Mononuclear cell (primary cell): Measurements from ENCODE around the gene STXBP3. TPM values are rescaled to one million over a fixed set of nuclear protein-coding genes. Genes with fewer than 3 reads are reported as not detected.

ENCODE experiments used
- H3K27me3 ChIP-seq: 2 replicates; pipeline ENCODE4 v1.6.0; 2011; ENCODE audit warnings: low read length, control low read depth; ENCODE audit not compliant: insufficient read depth
- H3K4me1 ChIP-seq: 2 replicates; pipeline ENCODE4 v1.5.1; 2011; ENCODE audit warnings: mild to moderate bottlenecking, low read length, control low read depth; ENCODE audit not compliant: insufficient read depth
- H3K4me3 ChIP-seq: 2 replicates; pipeline ENCODE4 v1.5.1; 2011; ENCODE audit warnings: mild to moderate bottlenecking, low read length, moderate library complexity
- H3K9me3 ChIP-seq: 2 replicates; pipeline ENCODE4 v1.5.1; 2011; ENCODE audit warnings: low read depth, mild to moderate bottlenecking, control low read depth, low read length
- total RNA-seq: library from RNA; depleted of rRNA; stranded (reverse); fragments of >200 nt; gene quantifications from one replicate; pipeline ENCODE4 v1.2.3, GENCODE V29; 2012

Gene STXBP3
- total RNA-seq, 1 donor = 98.9 TPM

DNA sequence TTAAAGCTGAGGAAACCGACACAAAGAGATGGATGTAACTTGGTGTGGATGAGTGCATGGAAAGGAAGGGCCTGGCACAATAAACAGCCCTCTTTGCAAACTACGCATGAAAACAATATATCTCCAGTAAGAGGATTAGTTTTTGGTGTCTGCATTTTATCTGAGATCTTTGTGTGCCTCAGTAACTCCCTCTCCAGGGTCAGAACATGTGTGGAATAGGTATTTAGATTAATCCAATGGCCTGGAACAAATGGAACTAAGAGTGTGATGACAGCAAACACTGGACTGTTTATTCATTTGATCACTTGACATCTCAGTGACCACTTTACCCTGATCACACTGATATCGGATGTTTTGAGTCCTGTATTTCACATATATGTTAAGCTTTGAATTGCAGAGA, 65.1 kb downstream of the STXBP3 start:
- H3K4me1 ChIP-seq = no peaks in the 10 kb centered on the region
- no peak overlapping the region for H3K4me3 ChIP-seq
- no peaks in the 10 kb centered on the region for H3K9me3 ChIP-seq
- no peaks in the 10 kb centered on the region for H3K27me3 ChIP-seq

DNA sequence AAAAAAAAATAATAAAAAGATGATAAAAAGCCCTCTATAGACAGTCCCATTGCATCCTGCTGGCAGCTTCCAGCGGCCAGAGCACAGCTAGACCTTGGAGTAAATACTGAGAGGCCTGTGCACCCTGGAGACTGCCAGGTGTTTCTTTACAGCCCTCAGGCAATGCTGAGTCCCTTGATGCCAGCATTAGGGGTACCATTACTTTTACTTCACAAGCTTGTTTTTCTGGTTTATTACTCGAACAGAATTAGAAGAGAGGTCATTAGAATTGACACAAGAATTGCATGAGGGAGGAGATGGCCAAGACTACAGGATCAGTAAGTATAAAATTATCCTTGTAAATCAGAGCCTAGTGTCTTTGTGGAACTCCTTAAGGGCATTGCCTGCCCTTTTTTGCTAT, 66.9 kb downstream of the STXBP3 start:
- H3K9me3 ChIP-seq = no peaks in the 10 kb centered on the region
- H3K4me1 ChIP-seq = no peaks in the 10 kb centered on the region
- no peak overlapping the region for H3K4me3 ChIP-seq
- H3K27me3 ChIP-seq = no peaks in the 10 kb centered on the region

DNA sequence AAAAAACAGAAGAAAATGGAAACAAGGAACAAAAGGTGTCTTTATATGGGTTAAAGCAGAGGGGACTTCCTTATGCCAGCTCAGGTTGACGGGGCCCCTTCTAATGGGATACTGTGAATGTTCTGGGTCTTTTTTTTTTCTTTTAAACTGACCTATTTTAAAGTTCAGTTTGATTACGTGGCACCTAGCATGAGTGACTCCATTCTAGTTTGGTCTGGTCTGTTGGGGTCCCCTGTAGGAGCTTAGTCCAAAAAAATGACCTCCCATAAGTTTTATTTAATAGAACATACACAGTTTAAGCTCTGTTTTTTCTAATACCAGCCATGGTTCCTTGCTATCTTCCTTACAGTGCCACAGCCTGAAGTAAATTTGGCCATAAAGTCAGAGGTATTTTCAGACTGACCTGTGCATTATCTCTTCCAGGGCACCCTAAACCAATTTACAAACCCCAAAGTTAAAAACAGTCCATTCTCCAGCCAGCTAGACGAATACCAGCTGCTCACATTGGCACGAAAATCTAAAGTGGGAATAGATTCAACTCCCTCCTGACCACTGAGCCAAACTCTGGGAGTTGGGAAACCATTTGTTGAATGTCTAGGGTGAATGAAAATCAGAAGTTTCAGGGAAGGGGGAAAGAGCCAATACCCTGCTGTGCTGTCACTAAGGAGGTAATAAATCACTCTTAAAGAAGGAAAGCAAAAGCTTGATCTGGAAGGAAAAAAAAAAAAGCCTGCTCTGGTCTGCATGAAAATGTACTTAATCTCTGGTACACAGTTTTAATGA, 68.1 kb downstream of the STXBP3 start:
- Histone ChIP-seq H3K27me3 (no peaks in the 10 kb centered on the region), H3K4me1 (no peaks in the 10 kb centered on the region), H3K9me3 (no peaks in the 10 kb centered on the region), H3K4me3 (no peak overlapping the region)

DNA sequence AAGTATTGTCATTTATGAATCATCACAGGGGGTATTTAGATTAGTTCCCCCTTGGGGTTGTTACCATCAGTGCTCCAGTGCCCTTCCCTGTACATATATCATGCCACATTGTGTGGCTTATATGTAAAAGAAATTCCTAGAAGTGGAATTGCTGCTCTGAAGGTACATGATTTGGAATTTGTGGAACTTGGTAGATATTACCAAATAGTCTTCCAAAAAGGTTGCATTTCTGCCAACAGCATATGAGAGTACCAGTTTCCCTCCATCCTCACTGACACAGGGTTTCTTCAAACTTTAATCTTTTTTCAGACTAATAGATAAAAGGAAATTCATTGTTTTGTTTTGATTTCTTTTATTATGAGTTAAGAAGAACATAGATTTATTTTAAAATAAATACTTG, 69.1 kb downstream of the STXBP3 start:
- no peaks in the 10 kb centered on the region for H3K9me3 ChIP-seq
- no peaks in the 10 kb centered on the region for H3K27me3 ChIP-seq
- H3K4me1 ChIP-seq = no peaks in the 10 kb centered on the region
- no peak overlapping the region for H3K4me3 ChIP-seq

DNA sequence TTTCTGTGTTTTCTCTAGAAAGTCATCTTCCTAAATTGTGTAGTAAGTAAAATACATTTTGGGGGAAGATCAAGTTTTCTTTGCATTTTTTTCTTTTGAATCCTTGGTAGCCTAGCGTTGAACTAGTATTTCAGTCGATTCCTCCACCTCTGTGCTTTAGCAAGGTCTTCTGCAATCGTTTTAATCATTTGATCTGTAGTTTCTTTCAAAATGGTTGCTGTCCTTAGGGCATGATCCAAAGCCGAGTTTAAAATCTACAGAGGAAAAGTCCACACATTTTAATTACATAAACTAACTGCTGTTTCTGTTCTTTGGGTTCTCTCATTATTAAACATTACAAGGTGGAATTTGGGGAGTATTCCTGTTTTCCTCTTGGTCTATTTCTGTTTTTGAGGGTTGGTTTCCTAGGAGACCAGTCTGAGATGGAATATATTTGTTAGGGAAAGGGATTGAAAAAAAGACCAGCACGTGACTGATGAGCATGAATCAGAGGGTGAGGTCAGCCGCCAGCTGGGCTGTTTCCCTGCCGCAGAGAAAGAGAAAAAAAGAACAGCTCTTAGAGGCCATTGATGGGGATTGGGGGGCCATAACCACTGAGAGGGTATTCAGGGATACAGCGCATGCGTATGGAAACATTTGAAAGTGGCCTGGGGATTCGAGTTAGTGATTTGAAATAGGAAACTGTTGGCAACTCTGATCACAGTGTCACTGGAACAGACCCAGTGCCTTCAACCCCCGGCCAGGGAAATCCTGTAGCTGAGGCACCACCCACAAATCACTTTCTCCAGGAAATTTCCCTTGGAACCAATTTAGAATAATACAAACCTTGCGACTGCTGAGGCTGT, 69.8 kb downstream of the STXBP3 start:
- Histone ChIP-seq H3K27me3 (no peaks in the 10 kb centered on the region), H3K4me3 (no peak overlapping the region), H3K9me3 (no peaks in the 10 kb centered on the region), H3K4me1 (no peaks in the 10 kb centered on the region)

- no peak overlapping the region for H3K4me3 ChIP-seq
- H3K27me3 ChIP-seq = no peaks in the 10 kb centered on the region
- H3K4me1 ChIP-seq = no peaks in the 10 kb centered on the region
- no peaks in the 10 kb centered on the region for H3K9me3 ChIP-seq
Observed at GRCh38 chr1:108817016-108817415, 70.5 kb downstream of the STXBP3 start.

GRCh38 chr1:108817811-108818210, 71.3 kb downstream of the STXBP3 start:
- no peak overlapping the region for H3K4me3 ChIP-seq
- no peaks in the 10 kb centered on the region for H3K9me3 ChIP-seq
- no peaks in the 10 kb centered on the region for H3K27me3 ChIP-seq
- H3K4me1 ChIP-seq = no peaks in the 10 kb centered on the region

- Histone ChIP-seq H3K27me3 (no peaks in the 10 kb centered on the region), H3K9me3 (no peaks in the 10 kb centered on the region), H3K4me3 (no peak overlapping the region), H3K4me1 (no peaks in the 10 kb centered on the region)
Observed at GRCh38 chr1:108819878-108820277, 73.4 kb downstream of the STXBP3 start.

DNA sequence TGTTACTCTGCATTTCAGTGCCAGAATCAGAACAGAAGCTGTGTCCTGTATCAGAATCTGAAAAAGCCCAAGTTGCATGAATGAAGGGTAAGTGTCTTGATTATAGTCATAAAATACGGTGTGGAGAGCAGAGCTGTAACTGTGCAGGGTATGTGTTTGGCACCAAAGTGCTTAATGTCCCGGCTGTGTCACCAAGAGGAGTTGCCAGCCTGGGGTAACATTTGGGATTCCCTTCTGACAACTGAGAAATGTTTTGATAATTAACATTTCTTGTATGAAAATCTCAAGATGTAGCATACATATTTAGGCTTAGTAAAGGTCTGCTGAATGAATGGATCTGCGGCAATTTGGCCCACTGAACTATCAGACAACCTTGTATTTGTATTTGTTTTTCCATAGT, 77.2 kb downstream of the STXBP3 start:
- H3K9me3 ChIP-seq = no peaks in the 10 kb centered on the region
- H3K4me1 ChIP-seq = no peaks in the 10 kb centered on the region
- no peaks in the 10 kb centered on the region for H3K27me3 ChIP-seq
- no peak overlapping the region for H3K4me3 ChIP-seq

- no peaks in the 10 kb centered on the region for H3K9me3 ChIP-seq
- no peak overlapping the region for H3K4me3 ChIP-seq
- H3K4me1 ChIP-seq = no peaks in the 10 kb centered on the region
- H3K27me3 ChIP-seq = no peaks in the 10 kb centered on the region
Observed at GRCh38 chr1:108824051-108824450, 77.6 kb downstream of the STXBP3 start.

- Histone ChIP-seq H3K4me1 (peaks cover under 1% of the 10 kb centered on the region), H3K4me3 (no peak overlapping the region), H3K9me3 (no peaks in the 10 kb centered on the region), H3K27me3 (no peaks in the 10 kb centered on the region)
Observed at GRCh38 chr1:108826081-108826635, 79.7 kb downstream of the STXBP3 start.

DNA sequence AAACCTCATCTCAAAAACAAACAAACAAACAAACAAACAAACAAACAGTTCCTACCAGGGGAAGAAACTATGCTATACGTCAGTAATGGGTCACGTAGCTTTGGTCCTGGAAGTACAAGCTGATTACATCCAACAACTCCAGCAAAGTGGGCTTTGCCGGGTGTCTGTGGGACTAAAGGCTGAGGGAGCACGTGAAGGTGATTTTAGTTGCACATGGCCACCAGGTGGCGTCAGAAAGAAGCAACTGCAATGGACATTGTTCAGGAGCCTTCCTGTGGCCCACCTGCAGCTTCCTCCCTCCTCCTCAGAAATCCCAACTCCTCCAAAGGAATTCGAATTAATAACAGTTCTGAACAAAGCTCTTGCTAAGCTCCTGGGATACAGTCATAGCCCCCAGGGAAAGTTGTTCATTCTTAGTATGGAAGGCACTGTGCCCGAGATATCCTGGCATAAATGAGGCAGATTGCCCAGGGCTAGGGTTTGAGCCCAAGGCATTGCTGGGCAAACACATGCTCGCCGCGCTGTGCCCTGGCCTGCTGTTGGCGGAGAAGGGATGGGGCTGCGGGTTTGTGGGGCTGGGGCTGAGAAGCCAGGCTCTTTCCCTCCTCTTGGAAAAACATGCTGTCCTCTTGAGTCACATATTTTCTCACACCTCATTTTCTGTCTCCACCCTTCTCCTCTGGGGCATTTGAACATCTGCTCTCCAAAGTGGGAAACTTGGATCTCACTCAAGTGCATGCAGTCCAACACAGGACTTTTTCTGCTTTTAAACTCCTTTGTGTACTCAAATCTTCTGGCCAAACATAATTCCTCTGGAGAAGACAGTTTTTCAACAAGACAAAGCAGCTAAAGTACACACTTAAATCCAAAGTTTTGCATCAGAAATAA, 81.8 kb downstream of the STXBP3 start:
- no peak overlapping the region for H3K4me3 ChIP-seq
- H3K27me3 ChIP-seq = no peaks in the 10 kb centered on the region
- H3K9me3 ChIP-seq = no peaks in the 10 kb centered on the region
- peaks cover 7% of the 10 kb centered on the region for H3K4me1 ChIP-seq

GRCh38 chr1:108829498-108829916, 83.0 kb downstream of the STXBP3 start:
- Histone ChIP-seq H3K27me3 (no peaks in the 10 kb centered on the region), H3K9me3 (no peaks in the 10 kb centered on the region), H3K4me1 (peaks cover 7% of the 10 kb centered on the region), H3K4me3 (no peak overlapping the region)

DNA sequence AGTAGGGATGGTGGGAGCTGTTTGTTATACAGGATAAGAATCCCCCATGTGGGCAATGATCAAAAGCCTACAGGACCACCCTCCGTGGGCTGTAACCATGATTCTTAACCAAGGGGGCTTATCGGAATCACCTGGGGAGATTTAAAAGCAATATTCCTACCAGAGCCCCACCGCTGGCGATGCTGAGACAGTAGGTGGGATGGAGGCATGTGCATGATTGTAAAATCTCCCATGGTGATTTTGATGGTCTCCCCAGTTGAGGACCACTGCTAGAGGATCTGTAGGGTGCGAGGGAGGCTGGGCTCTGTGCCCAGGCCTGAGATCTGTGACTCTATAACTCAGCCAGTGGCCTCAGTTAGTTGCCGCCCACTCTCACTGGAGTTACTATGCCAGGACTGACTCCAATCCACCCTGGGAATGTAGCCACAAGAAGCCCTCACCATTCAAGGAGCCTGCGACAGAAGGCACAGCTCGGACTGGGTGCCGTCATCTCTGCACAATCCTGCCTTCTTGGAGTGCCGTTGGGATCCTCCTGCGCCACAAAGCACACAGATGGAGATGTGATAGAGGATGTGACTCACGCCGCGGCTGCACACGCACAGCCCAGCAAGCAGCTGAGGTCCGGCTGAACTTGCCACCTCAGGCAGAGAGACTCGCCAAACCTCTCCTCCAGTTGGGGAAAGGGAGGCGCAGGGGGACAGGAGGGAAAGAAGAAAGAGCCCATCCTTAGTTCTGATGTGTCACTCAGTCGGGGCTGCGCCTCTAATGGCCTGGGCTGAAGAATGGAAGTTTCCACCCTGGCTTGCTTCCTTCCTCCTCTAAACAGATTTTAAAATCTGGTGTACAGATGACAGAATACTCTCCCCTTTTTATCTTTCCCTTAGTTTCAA, 83.9 kb downstream of the STXBP3 start:
- Histone ChIP-seq H3K27me3 (no peaks in the 10 kb centered on the region), H3K4me1 (peaks cover 7% of the 10 kb centered on the region), H3K9me3 (no peaks in the 10 kb centered on the region), H3K4me3 (no peak overlapping the region)
